ENCODE data around the gene MFAP3.
A peak's percentile ranks its signal among the peaks of the same experiment; 100 is the strongest.

MFAP3 gene

DNA sequence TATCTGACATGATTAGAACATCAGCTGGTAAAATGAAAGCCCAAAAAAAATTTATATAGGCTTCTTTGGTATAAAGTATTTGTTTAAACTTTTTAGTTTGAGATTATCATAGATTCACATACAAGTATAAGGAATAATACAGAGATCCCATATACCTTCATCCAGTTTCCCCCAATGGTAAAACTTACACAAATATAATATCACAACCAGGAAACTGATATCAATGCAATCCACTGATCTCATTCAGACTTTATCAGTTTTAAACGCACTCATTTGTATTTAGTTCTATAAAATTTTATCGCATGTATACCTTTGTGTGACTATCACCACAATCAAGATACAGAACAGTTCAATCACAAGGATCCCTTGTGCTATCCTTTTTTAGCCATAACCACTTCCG lies 3.8 kb upstream of the MFAP3 start:
- TF ChIP-seq GATA1 (IDR thresholded peaks at IDR 0.05; ENCODE audit: low read depth, low read length) (no peak), POLR2A (IDR thresholded peaks at IDR 0.05; ENCODE audit: low read length) (no peak)
- DNase-seq: no peak

GRCh38 chr5:154038261-154038706 lies 483 bp upstream of the MFAP3 start:
- TF ChIP-seq POLR2A (IDR thresholded peaks at IDR 0.05; ENCODE audit: low read length) (no peak), GATA1 (IDR thresholded peaks at IDR 0.05; ENCODE audit: low read depth, low read length) (no peak)

GRCh38 chr5:154039458-154039829 lies 677 bp downstream of the MFAP3 start:
- no peak for TF ChIP-seq GATA1 (IDR thresholded peaks at IDR 0.05; ENCODE audit: low read depth, low read length)
- no peak for TF ChIP-seq POLR2A (IDR thresholded peaks at IDR 0.05; ENCODE audit: low read length)
- peak in 1 of 2 experiments; percentile 39 for DNase-seq

More at GRCh38 chr5:154038261-154038706, 483 bp upstream of the MFAP3 start:
- DNase-seq: peak in 1 of 2 experiments; percentile 82

DNA sequence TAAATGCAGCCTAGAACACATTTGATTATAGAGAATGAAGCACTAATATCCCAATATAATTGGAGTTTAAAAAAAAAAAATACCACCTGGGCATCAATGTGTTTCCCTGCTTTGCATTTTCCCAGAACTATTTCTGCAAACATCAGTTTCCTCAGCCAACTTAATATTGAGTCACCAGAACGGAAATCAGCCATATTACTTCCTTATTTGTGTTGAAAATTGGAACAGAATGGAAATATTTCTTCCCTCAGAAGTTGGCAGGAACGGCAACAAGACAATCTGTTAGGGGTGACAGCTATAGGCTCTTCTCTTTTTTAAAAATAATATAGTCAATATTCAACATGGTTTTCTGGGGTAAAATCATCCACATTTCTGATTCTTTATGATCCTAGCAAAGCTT lies 4.0 kb downstream of the MFAP3 start:
- no peak for DNase-seq
- TF ChIP-seq POLR2A (IDR thresholded peaks at IDR 0.05; ENCODE audit: low read length) (no peak), GATA1 (IDR thresholded peaks at IDR 0.05; ENCODE audit: low read depth, low read length) (no peak)

DNA sequence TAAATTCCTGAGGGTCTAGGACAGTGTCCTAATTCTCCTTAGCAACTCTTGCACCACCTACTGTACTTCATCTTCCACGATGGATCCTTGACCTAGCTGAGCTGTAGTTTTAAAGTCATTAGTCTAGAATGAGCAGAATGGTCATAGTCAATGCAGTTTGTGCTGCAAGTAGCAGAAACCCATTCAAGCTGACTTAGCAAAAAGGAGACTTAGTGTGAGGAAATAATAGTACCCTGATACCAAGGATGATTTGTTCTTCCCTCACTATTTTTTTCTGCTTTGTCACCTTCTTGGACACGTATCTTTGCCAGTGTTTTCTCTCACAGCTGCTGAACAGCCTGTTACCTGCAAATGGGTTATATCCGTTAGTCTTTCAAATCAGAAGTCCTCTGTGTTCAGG lies 5.3 kb downstream of the MFAP3 start:
- TF ChIP-seq POLR2A (IDR thresholded peaks at IDR 0.05; ENCODE audit: low read length): no peak
- TF ChIP-seq GATA1 (IDR thresholded peaks at IDR 0.05; ENCODE audit: low read depth, low read length): no peak
- no peak for DNase-seq

DNA sequence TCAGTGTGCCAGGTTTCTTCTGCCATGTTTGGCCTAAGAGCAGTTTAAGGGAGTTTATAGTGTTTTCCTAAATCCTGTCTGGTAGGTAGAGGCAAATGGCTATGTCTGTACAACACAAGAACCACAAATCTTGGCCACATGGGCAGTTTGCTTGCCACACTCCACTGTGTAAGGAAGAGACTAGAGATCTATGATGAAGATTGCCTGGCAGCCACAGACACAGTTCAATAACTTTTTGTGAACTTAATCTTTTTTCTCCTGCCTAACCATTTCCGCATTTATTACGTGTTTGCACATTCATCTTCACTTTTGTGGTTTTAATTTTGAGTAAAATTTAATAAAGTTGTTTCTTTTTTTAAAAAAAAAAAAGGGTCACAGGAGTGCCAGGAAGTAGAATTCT lies 5.8 kb downstream of the MFAP3 start:
- TF ChIP-seq GATA1 (IDR thresholded peaks at IDR 0.05; ENCODE audit: low read depth, low read length) (no peak), POLR2A (IDR thresholded peaks at IDR 0.05; ENCODE audit: low read length) (no peak)
- no peak for DNase-seq

DNA sequence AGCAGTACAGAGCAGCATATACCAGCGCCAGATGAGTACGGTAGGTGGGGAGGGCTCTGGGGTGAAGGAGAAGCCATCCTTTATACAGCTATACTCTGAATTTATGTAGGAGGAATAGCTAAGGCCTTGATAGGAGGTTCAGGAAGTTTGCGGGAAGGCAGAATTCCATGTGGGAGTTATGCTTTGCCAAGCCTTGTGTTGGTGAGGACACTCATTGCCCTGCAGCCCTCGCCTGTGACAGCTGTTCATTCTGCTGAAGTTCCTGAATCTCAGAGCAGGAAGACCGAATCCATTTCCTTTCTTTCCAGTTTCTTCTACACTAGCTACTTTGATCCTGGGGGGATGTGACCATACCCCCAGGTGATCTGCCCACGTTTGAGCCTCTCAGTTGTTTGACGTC lies 7.7 kb downstream of the MFAP3 start:
- no peak for TF ChIP-seq POLR2A (IDR thresholded peaks at IDR 0.05; ENCODE audit: low read length)
- TF ChIP-seq GATA1 (IDR thresholded peaks at IDR 0.05; ENCODE audit: low read depth, low read length): no peak
- DNase-seq: no peak

GRCh38 chr5:154047324-154047723 lies 8.6 kb downstream of the MFAP3 start:
- no peak for TF ChIP-seq GATA1 (IDR thresholded peaks at IDR 0.05; ENCODE audit: low read depth, low read length)
- no peak for TF ChIP-seq POLR2A (IDR thresholded peaks at IDR 0.05; ENCODE audit: low read length)
- DNase-seq: no peak

- no peak for DNase-seq
- no peak for TF ChIP-seq POLR2A (IDR thresholded peaks at IDR 0.05; ENCODE audit: low read length)
- no peak for TF ChIP-seq GATA1 (IDR thresholded peaks at IDR 0.05; ENCODE audit: low read depth, low read length)
These were observed 10.9 kb downstream of the MFAP3 start for GRCh38 chr5:154049636-154050035.

DNA sequence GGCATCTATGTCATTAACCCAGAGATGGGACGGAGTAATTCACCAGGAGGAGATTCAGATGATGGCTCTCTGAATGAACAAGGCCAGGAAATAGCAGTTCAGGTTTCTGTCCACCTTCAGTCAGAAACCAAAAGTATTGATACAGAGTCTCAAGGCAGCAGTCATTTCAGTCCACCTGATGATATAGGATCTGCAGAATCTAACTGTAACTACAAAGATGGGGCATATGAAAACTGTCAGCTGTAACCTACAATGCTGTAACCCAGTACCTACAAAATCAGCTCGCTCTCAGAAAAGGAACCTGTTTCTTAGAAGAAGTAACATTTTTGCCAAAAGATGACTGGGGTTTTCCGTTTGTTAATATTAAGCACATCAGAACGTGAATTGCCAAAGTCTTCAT lies 14.7 kb downstream of the MFAP3 start:
- no peak for DNase-seq
- TF ChIP-seq POLR2A (IDR thresholded peaks at IDR 0.05; ENCODE audit: low read length) (no peak), GATA1 (IDR thresholded peaks at IDR 0.05; ENCODE audit: low read depth, low read length) (no peak)

GRCh38 chr5:154055201-154055600 lies 16.4 kb downstream of the MFAP3 start:
- peak in 1 of 2 experiments; percentile 55 for DNase-seq
- no peak for TF ChIP-seq POLR2A (IDR thresholded peaks at IDR 0.05; ENCODE audit: low read length)
- TF ChIP-seq GATA1 (IDR thresholded peaks at IDR 0.05; ENCODE audit: low read depth, low read length): no peak

GRCh38 chr5:154058055-154059038 lies 19.6 kb downstream of the MFAP3 start:
- TF ChIP-seq GATA1 (IDR thresholded peaks at IDR 0.05; ENCODE audit: low read depth, low read length) (no peak), POLR2A (IDR thresholded peaks at IDR 0.05; ENCODE audit: low read length) (no peak)
- DNase-seq: no peak

DNA sequence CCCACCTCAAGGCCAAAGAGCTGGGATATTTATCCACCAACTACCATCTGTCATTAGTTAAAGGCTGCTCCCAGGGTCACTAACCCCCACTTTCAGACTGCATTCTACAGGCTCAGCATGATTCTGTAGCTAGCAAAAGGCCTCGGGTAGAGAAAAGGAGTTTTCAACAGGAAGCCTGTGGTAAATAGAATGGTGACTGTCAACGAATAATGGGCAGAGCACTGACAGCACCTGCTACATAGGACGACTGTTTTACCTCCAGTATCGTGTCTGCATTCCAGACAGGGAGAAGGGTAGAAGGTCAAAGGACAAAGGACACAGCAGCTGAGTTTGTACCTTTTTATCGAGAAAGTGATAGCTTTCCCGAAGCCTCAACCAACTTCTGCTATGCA lies 20.3 kb downstream of the MFAP3 start:
- TF ChIP-seq GATA1 (IDR thresholded peaks at IDR 0.05; ENCODE audit: low read depth, low read length): no peak
- TF ChIP-seq POLR2A (IDR thresholded peaks at IDR 0.05; ENCODE audit: low read length): no peak
- DNase-seq: no peak

GRCh38 chr5:154059583-154059982 lies 20.8 kb downstream of the MFAP3 start:
- no peak for DNase-seq
- no peak for TF ChIP-seq POLR2A (IDR thresholded peaks at IDR 0.05; ENCODE audit: low read length)
- no peak for TF ChIP-seq GATA1 (IDR thresholded peaks at IDR 0.05; ENCODE audit: low read depth, low read length)

DNA sequence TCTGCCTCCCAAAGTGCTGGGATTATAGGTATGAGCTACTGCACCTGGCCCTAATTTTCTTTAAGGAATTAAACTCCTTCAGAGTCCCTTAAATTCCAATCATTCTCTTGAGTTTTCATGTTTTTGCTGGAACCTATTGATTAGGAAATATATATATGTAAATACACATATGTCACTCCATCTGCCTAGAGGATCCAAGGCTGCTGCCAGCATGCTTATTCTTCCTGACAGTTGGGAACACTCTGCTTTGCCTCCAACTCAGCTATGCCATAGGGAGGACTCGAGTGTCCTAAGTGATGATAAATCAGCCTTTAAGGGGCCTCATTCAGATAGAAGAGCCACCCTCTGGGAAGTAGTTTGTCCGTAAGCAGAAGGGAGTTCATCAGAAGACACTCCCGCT lies 21.8 kb downstream of the MFAP3 start:
- DNase-seq: no peak
- TF ChIP-seq GATA1 (IDR thresholded peaks at IDR 0.05; ENCODE audit: low read depth, low read length) (no peak), POLR2A (IDR thresholded peaks at IDR 0.05; ENCODE audit: low read length) (no peak)

Data from erythroblast (primary cell).